HepG2 (cell line): ENCODE results near the gene NUDT2. TPM values are rescaled to one million over a fixed set of nuclear protein-coding genes. Genes with fewer than 3 reads are reported as not detected.

ENCODE experiments used
- FOXK1 ChIP-seq: sonication (generic); formaldehyde crosslinking; IDR thresholded peaks from 2 replicates; pipeline ENCODE4 v1.4.0; 2020; ENCODE audit warnings: low read depth, missing genetic modification reagents, borderline replicate concordance
- ZBTB40 ChIP-seq, 2 experiments: fragments of 450-650 bp in 1 of 2; sonication (generic) in 1 of 2; formaldehyde crosslinking in 1 of 2; IDR thresholded peaks; 2 replicates each; pipeline versions ENCODE4 v1.6.1 to v1.8.0; 2016 to 2022; ENCODE audit warnings: antibody characterized with exemption in 1 of 2, mild to moderate bottlenecking in 1 of 2, missing genetic modification reagents in 1 of 2
- ZNF816 ChIP-seq: sonication (generic); formaldehyde crosslinking; IDR thresholded peaks from 2 replicates; pipeline ENCODE4 v1.8.0; 2022; ENCODE audit warnings: missing genetic modification reagents, mild to moderate bottlenecking, borderline replicate concordance
- polyA plus RNA-seq, 8 experiments: library from polyadenylated mRNA; depleted of rRNA in 3 of 8; stranded (reverse) in 7 of 8; unstranded in 1 of 8; fragments of >200 nt; fragmentation: Illumina TruSeq in 4 of 8; extraction: Trizol in 4 of 8; gene quantifications; 2 replicates each; pipeline versions ENCODE4 v1.2.1 to v1.2.3, GENCODE V29; 2011 to 2016; ENCODE audit warnings: low read depth in 4 of 8, missing spikeins in 1 of 8, mixed read lengths in 1 of 8; ENCODE audit not compliant: insufficient read depth in 1 of 8
- total RNA-seq, 5 experiments: library from RNA; depleted of rRNA; stranded (reverse); fragments of >200 nt; fragmentation: Illumina TruSeq; extraction: Trizol; gene quantifications; 2 replicates each; pipeline ENCODE4 v1.2.3, GENCODE V29; 2016; ENCODE audit warnings: low read depth in 1 of 5
- TF ChIP-seq, protein P1 (sequence below): sonication (generic); formaldehyde crosslinking; IDR thresholded peaks from one replicate; pipeline ENCODE4 v1.5.1; 2020; ENCODE audit warnings: mild to moderate bottlenecking, missing genetic modification reagents; ENCODE audit errors: not compliant biosample characterization
- TF ChIP-seq, protein P2 (sequence below), 2 experiments: sonication (generic) in 1 of 2; formaldehyde crosslinking in 1 of 2; IDR thresholded peaks; 2 replicates each; pipeline versions ENCODE4 v1.5.1 to v1.6.1; 2011 to 2020; ENCODE audit warnings: borderline replicate concordance in 1 of 2, low read depth in 1 of 2, low read length in 1 of 2, mild to moderate bottlenecking in 1 of 2, missing genetic modification reagents in 1 of 2, moderate library complexity in 1 of 2

The NUDT2 gene
- total and polyA plus RNA-seq, 2 of the 13 experiments (the other 11 are each of a cell fraction or from before 2014, with no cell fraction given) = 19.9 to 24.6 TPM

- TF ChIP-seq ZBTB40 (IDR thresholded peaks at IDR 0.05) (no peak), ZBTB40 (CRISPR knock-in tag; IDR thresholded peaks at IDR 0.05) (no peak; the same call in 1 of the 2 replicates), FOXK1 (CRISPR knock-in tag) (no peak), ZNF816 (CRISPR knock-in tag) (peak; percentile 37; the same call in 1 of the 2 replicates)
- TF ChIP-seq, protein P1, sequence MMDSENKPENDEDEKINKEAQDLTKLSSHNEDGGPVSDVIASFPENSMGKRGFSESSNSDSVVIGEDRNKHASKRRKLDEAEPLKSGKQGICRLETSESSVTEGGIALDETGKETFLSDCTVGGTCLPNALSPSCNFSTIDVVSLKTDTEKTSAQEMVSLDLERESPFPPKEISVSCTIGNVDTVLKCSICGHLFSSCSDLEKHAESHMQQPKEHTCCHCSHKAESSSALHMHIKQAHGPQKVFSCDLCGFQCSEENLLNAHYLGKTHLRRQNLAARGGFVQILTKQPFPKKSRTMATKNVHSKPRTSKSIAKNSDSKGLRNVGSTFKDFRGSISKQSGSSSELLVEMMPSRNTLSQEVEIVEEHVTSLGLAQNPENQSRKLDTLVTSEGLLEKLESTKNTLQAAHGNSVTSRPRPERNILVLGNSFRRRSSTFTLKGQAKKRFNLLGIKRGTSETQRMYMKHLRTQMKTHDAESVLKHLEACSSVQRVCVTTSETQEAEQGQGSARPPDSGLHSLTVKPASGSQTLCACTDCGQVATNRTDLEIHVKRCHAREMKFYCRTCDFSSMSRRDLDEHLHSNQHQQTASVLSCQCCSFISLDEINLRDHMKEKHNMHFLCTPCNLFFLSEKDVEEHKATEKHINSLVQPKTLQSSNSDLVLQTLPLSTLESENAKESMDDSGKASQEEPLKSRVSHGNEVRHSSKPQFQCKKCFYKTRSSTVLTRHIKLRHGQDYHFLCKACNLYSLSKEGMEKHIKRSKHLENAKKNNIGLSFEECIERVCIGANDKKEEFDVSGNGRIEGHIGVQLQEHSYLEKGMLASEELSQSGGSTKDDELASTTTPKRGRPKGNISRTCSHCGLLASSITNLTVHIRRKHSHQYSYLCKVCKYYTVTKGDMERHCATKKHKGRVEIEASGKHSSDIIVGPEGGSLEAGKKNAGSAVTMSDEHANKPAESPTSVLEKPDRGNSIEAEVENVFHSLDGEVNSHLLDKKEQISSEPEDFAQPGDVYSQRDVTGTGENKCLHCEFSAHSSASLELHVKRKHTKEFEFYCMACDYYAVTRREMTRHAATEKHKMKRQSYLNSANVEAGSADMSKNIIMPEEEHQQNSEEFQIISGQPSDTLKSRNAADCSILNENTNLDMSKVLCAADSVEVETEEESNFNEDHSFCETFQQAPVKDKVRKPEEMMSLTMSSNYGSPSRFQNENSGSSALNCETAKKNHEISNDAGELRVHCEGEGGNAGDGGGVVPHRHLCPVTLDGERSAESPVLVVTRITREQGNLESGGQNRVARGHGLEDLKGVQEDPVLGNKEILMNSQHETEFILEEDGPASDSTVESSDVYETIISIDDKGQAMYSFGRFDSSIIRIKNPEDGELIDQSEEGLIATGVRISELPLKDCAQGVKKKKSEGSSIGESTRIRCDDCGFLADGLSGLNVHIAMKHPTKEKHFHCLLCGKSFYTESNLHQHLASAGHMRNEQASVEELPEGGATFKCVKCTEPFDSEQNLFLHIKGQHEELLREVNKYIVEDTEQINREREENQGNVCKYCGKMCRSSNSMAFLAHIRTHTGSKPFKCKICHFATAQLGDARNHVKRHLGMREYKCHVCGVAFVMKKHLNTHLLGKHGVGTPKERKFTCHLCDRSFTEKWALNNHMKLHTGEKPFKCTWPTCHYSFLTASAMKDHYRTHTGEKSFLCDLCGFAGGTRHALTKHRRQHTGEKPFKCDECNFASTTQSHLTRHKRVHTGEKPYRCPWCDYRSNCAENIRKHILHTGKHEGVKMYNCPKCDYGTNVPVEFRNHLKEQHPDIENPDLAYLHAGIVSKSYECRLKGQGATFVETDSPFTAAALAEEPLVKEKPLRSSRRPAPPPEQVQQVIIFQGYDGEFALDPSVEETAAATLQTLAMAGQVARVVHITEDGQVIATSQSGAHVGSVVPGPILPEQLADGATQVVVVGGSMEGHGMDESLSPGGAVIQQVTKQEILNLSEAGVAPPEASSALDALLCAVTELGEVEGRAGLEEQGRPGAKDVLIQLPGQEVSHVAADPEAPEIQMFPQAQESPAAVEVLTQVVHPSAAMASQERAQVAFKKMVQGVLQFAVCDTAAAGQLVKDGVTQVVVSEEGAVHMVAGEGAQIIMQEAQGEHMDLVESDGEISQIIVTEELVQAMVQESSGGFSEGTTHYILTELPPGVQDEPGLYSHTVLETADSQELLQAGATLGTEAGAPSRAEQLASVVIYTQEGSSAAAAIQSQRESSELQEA (CRISPR knock-in tag) = peak; percentile 43
- TF ChIP-seq, protein P2, sequence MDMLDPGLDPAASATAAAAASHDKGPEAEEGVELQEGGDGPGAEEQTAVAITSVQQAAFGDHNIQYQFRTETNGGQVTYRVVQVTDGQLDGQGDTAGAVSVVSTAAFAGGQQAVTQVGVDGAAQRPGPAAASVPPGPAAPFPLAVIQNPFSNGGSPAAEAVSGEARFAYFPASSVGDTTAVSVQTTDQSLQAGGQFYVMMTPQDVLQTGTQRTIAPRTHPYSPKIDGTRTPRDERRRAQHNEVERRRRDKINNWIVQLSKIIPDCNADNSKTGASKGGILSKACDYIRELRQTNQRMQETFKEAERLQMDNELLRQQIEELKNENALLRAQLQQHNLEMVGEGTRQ (IDR thresholded peaks at IDR 0.05; ENCODE audit: low read depth, low read length) = no peak
- TF ChIP-seq, protein P2 (CRISPR knock-in tag; IDR thresholded peaks at IDR 0.05; ENCODE audit: borderline replicate concordance) = no peak
Observed at GRCh38 chr9:34376596-34377403, 47.4 kb downstream of the NUDT2 start, which contains the start of gene MYORG (continued).
